Muscle layer of duodenum (tissue), 2 donors: Measurements from ENCODE around the gene ZBTB20.
"Not testable (repeated sequence)": the region's sequence is repeated elsewhere in the genome, so short reads cannot be mapped to it uniquely, and the experiment has no call there.

Experiments used
- H3K27ac ChIP-seq: one replicate; pipeline ENCODE4 v1.7.0; 2013; ENCODE audit warnings: mild to moderate bottlenecking, low read length
- H3K27me3 ChIP-seq: one replicate; pipeline ENCODE4 v1.7.0; 2013; ENCODE audit warnings: low read depth, mild to moderate bottlenecking, control low read depth, low read length
- H3K36me3 ChIP-seq, 2 donors: one replicate each; pipeline ENCODE4 v1.7.0; 2013; ENCODE audit warnings: low read length in 2 of 2, control low read depth in 1 of 2, mild to moderate bottlenecking in 1 of 2; ENCODE audit not compliant: insufficient read depth in 2 of 2, control insufficient read depth in 1 of 2
- H3K4me1 ChIP-seq, 2 donors: one replicate each; pipeline ENCODE4 v1.7.0; 2013; ENCODE audit warnings: low read length in 2 of 2, mild to moderate bottlenecking in 2 of 2, control low read depth in 1 of 2, moderate library complexity in 1 of 2; ENCODE audit not compliant: insufficient read depth in 2 of 2, control insufficient read depth in 1 of 2
- H3K4me3 ChIP-seq, 2 donors: one replicate each; pipeline ENCODE4 v1.7.0; 2013; ENCODE audit warnings: low read length in 2 of 2, low read depth in 1 of 2, mild to moderate bottlenecking in 1 of 2
- H3K9me3 ChIP-seq, 2 donors: one replicate each; pipeline ENCODE4 v1.7.0; 2013; ENCODE audit warnings: low read length in 2 of 2, control low read depth in 1 of 2, mild to moderate bottlenecking in 1 of 2; ENCODE audit not compliant: control insufficient read depth in 1 of 2
- donor health status: healthy.

Gene ZBTB20

GRCh38 chr3:115146418-115147328 lies at the start of gene ZBTB20:
TSS of gene ZBTB20 (minus strand) at chr3:115147288.
- H3K9me3 ChIP-seq: no peaks in the 10 kb centered on the region
- no peaks in the 10 kb centered on the region for H3K36me3 ChIP-seq
- H3K4me3 ChIP-seq: peak within 1 kb of the TSS; percentile 83 to 89
- H3K27me3 ChIP-seq: no peaks in the 10 kb centered on the region
- H3K27ac ChIP-seq: peak within 1 kb of the TSS; percentile 98
- H3K4me1 ChIP-seq: peaks cover 6 to 14% of the 10 kb centered on the region in 2 donors

GRCh38 chr3:115194476-115194875 lies 47.4 kb upstream of the ZBTB20 start:
- Histone ChIP-seq H3K27me3 (no peaks in the 10 kb centered on the region), H3K36me3 (no peaks in the 10 kb centered on the region), H3K9me3 (peaks cover 0 to 10% of the 10 kb centered on the region in 2 donors), H3K4me1 (no peaks in the 10 kb centered on the region), H3K27ac (no peak overlapping the region), H3K4me3 (no peak overlapping the region)

- Histone ChIP-seq H3K36me3 (no peaks in the 10 kb centered on the region), H3K27me3 (no peaks in the 10 kb centered on the region), H3K9me3 (peaks cover 0 to 10% of the 10 kb centered on the region in 2 donors), H3K4me3 (no peak overlapping the region), H3K4me1 (no peaks in the 10 kb centered on the region), H3K27ac (no peak overlapping the region)
Observed at GRCh38 chr3:115190747-115191146, 43.7 kb upstream of the ZBTB20 start.

- Histone ChIP-seq H3K4me1 (no peaks in the 10 kb centered on the region), H3K36me3 (no peaks in the 10 kb centered on the region), H3K4me3 (no peak overlapping the region), H3K27me3 (no peaks in the 10 kb centered on the region), H3K27ac (no peak overlapping the region), H3K9me3 (peaks cover 0 to 10% of the 10 kb centered on the region in 2 donors)
Observed at GRCh38 chr3:115187149-115187757, 40.2 kb upstream of the ZBTB20 start.

- H3K4me3 ChIP-seq: no peak overlapping the region
- H3K27me3 ChIP-seq: no peaks in the 10 kb centered on the region
- H3K4me1 ChIP-seq: no peaks in the 10 kb centered on the region
- H3K9me3 ChIP-seq: peaks cover 0 to 7% of the 10 kb centered on the region in 2 donors
- H3K36me3 ChIP-seq: no peaks in the 10 kb centered on the region
- no peak overlapping the region for H3K27ac ChIP-seq
Observed at GRCh38 chr3:115186351-115187148, 39.5 kb upstream of the ZBTB20 start.

GRCh38 chr3:115184859-115185572 lies 37.9 kb upstream of the ZBTB20 start:
- not testable (repeated sequence) for H3K27me3 ChIP-seq, H3K4me1 ChIP-seq, H3K27ac ChIP-seq, H3K9me3 ChIP-seq, H3K36me3 ChIP-seq, H3K4me3 ChIP-seq

GRCh38 chr3:115178930-115179329 lies 31.8 kb upstream of the ZBTB20 start:
- H3K4me1 ChIP-seq, H3K36me3 ChIP-seq: not testable (repeated sequence)

GRCh38 chr3:115169808-115170207 lies 22.7 kb upstream of the ZBTB20 start:
- no peaks in the 10 kb centered on the region for H3K27me3 ChIP-seq
- H3K4me3 ChIP-seq: no peak overlapping the region
- H3K27ac ChIP-seq: no peak overlapping the region
- H3K4me1 ChIP-seq: no peaks in the 10 kb centered on the region
- no peaks in the 10 kb centered on the region for H3K36me3 ChIP-seq
- no peaks in the 10 kb centered on the region for H3K9me3 ChIP-seq

More at GRCh38 chr3:115178930-115179329, 31.8 kb upstream of the ZBTB20 start:
- not testable (repeated sequence) for H3K9me3 ChIP-seq, H3K27me3 ChIP-seq, H3K27ac ChIP-seq, H3K4me3 ChIP-seq

GRCh38 chr3:115165701-115166100 lies 18.6 kb upstream of the ZBTB20 start:
- H3K4me3 ChIP-seq: no peak overlapping the region
- H3K27ac ChIP-seq: no peak overlapping the region
- no peaks in the 10 kb centered on the region for H3K36me3 ChIP-seq
- no peaks in the 10 kb centered on the region for H3K27me3 ChIP-seq
- no peaks in the 10 kb centered on the region for H3K4me1 ChIP-seq
- no peaks in the 10 kb centered on the region for H3K9me3 ChIP-seq

GRCh38 chr3:115165266-115165665 lies 18.2 kb upstream of the ZBTB20 start:
- H3K36me3 ChIP-seq: no peaks in the 10 kb centered on the region
- no peaks in the 10 kb centered on the region for H3K27me3 ChIP-seq
- H3K9me3 ChIP-seq: no peaks in the 10 kb centered on the region
- no peak overlapping the region for H3K27ac ChIP-seq
- no peaks in the 10 kb centered on the region for H3K4me1 ChIP-seq
- no peak overlapping the region for H3K4me3 ChIP-seq
